Measurements from ENCODE around the gene CNTNAP2.

CNTNAP2 gene

GRCh38 chr7:148348466-148348865 lies 2231.9 kb downstream of the CNTNAP2 start:
- DNase-seq (ENCODE audit: low read depth) = no peak

GRCh38 chr7:148356303-148356702 lies 2239.7 kb downstream of the CNTNAP2 start:
- no peak for DNase-seq (ENCODE audit: low read depth)

- no peak for DNase-seq (ENCODE audit: low read depth)
These were observed 2245.9 kb downstream of the CNTNAP2 start for GRCh38 chr7:148362541-148362940.

GRCh38 chr7:148367731-148368475 lies 2251.3 kb downstream of the CNTNAP2 start:
- DNase-seq (ENCODE audit: low read depth) = no peak

GRCh38 chr7:148368562-148368961 lies 2252.0 kb downstream of the CNTNAP2 start:
- DNase-seq (ENCODE audit: low read depth) = no peak

- DNase-seq (ENCODE audit: low read depth) = no peak
These were observed 2254.8 kb downstream of the CNTNAP2 start for GRCh38 chr7:148371280-148371937.

- DNase-seq (ENCODE audit: low read depth) = no peak
These were observed 2258.0 kb downstream of the CNTNAP2 start for GRCh38 chr7:148374396-148375259.

- no peak for DNase-seq (ENCODE audit: low read depth)
These were observed 2263.1 kb downstream of the CNTNAP2 start for GRCh38 chr7:148379677-148380076.

- DNase-seq (ENCODE audit: low read depth) = no peak
These were observed 2264.2 kb downstream of the CNTNAP2 start for GRCh38 chr7:148380596-148381419.

GRCh38 chr7:148382596-148382995 lies 2266.0 kb downstream of the CNTNAP2 start:
- no peak for DNase-seq (ENCODE audit: low read depth)

GRCh38 chr7:148383651-148384050 lies 2267.1 kb downstream of the CNTNAP2 start:
- no peak for DNase-seq (ENCODE audit: low read depth)

- DNase-seq (ENCODE audit: low read depth) = no peak
These were observed 2268.5 kb downstream of the CNTNAP2 start for GRCh38 chr7:148385009-148385682.

- no peak for DNase-seq (ENCODE audit: low read depth)
These were observed 2273.8 kb downstream of the CNTNAP2 start for GRCh38 chr7:148390381-148390780.

GRCh38 chr7:148391591-148391990 lies 2275.0 kb downstream of the CNTNAP2 start:
- DNase-seq (ENCODE audit: low read depth) = no peak

GRCh38 chr7:148394582-148394981 lies 2278.0 kb downstream of the CNTNAP2 start:
- no peak for DNase-seq (ENCODE audit: low read depth)

GRCh38 chr7:148395352-148395811 lies 2278.8 kb downstream of the CNTNAP2 start:
- no peak for DNase-seq (ENCODE audit: low read depth)

GRCh38 chr7:148395990-148396716 lies 2279.6 kb downstream of the CNTNAP2 start:
- no peak for DNase-seq (ENCODE audit: low read depth)

GRCh38 chr7:148397056-148397455 lies 2280.5 kb downstream of the CNTNAP2 start:
- no peak for DNase-seq (ENCODE audit: low read depth)

- DNase-seq (ENCODE audit: low read depth) = no peak
These were observed 2280.9 kb downstream of the CNTNAP2 start for GRCh38 chr7:148397551-148397950.

- no peak for DNase-seq (ENCODE audit: low read depth)
These were observed 2281.4 kb downstream of the CNTNAP2 start for GRCh38 chr7:148397985-148398384.

All from iris pigment epithelial cell (primary cell).